ENCODE data around the gene LYPD4.
A peak's percentile ranks its signal among the peaks of the same experiment; 100 is the strongest.

Gene LYPD4, protein sequence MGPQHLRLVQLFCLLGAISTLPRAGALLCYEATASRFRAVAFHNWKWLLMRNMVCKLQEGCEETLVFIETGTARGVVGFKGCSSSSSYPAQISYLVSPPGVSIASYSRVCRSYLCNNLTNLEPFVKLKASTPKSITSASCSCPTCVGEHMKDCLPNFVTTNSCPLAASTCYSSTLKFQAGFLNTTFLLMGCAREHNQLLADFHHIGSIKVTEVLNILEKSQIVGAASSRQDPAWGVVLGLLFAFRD

DNA sequence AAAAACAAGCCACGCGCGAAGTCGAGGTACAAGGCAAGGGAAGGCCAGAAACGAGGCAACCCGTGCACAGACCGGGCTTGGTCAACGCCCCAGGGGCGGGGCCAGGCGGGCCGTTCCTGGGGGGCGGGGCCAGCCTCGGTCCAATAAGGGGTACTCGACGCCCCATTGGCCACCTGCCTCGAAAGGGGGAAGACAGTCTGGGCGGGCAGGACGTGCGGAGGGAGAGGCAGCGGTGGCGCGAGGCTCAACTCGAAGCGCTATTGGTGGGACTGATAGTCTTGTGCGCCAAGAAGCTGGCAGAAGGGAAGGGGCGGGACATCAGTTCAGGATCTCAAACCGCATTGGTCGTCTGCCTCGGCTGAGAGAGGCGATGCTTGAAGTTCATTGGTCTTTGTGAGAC, at the start of gene LYPD4:
Gene LYPD4 (minus strand): TSS at position 83 of the 400 bp plus-strand sequence. CDS start 5,398 bp downstream, outside the sequence.
- no peak within 1 kb of the TSS for H2AFZ ChIP-seq (ENCODE audit: low read depth, low read length, severe bottlenecking)
- H3K36me3 ChIP-seq (ENCODE audit: low read length): no peaks in the 10 kb centered on the region
- H3K9ac ChIP-seq (ENCODE audit: low read length): no peak within 1 kb of the TSS
- H3K27me3 ChIP-seq (ENCODE audit: low read length): no peaks in the 10 kb centered on the region
- no peaks in the 10 kb centered on the region for H3F3A ChIP-seq (ENCODE audit: insufficient read depth)
- H4K20me1 ChIP-seq (ENCODE audit: low read depth, low read length): no peaks in the 10 kb centered on the region
- H3K79me2 ChIP-seq (ENCODE audit: insufficient read depth, low read length): no peaks in the 10 kb centered on the region
- no peak within 1 kb of the TSS for H3K4me3 ChIP-seq (ENCODE audit: insufficient read depth, low read length, poor library complexity, severe bottlenecking)
- no peak within 1 kb of the TSS for H3K27ac ChIP-seq (ENCODE audit: low read depth, low read length)
- no peaks in the 10 kb centered on the region for H3K9me3 ChIP-seq (ENCODE audit: insufficient read depth, low read length)
- no peak within 1 kb of the TSS for H3K4me2 ChIP-seq (ENCODE audit: low read depth, low read length, poor library complexity, severe bottlenecking)
- H3K9me2 ChIP-seq (replicated peaks; ENCODE audit: insufficient read depth, low read length): no peaks in the 10 kb centered on the region
- TF ChIP-seq EZH2phosphoT487 (conservative IDR thresholded peaks at IDR 0.05; ENCODE audit: low read length): no peak
- TF ChIP-seq, protein P1, sequence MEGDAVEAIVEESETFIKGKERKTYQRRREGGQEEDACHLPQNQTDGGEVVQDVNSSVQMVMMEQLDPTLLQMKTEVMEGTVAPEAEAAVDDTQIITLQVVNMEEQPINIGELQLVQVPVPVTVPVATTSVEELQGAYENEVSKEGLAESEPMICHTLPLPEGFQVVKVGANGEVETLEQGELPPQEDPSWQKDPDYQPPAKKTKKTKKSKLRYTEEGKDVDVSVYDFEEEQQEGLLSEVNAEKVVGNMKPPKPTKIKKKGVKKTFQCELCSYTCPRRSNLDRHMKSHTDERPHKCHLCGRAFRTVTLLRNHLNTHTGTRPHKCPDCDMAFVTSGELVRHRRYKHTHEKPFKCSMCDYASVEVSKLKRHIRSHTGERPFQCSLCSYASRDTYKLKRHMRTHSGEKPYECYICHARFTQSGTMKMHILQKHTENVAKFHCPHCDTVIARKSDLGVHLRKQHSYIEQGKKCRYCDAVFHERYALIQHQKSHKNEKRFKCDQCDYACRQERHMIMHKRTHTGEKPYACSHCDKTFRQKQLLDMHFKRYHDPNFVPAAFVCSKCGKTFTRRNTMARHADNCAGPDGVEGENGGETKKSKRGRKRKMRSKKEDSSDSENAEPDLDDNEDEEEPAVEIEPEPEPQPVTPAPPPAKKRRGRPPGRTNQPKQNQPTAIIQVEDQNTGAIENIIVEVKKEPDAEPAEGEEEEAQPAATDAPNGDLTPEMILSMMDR (IDR thresholded peaks at IDR 0.05; ENCODE audit: insufficient read depth, low read length, poor library complexity, severe bottlenecking): no peak

DNA sequence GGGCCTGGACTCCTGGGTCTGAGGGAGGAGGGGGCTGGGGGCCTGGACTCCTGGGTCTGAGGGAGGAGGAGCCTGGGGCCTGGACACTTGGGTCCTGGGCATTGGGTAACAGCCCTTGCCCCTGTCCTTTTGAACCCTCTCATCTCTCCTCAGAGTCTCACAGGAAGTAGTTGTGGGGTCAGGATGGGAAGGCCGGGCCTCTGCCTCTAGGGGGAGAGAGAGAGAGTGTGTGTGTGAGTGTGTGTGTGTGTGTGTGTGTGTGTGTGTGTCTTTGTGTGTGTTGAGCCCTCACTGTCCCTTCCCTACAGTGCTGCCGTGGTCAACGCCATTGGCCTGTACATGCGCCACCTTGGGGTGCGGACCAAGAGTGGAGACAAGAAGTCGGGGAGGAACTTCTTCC, 49.4 kb upstream of the LYPD4 start:
- Histone ChIP-seq H3K9me2 (replicated peaks; ENCODE audit: insufficient read depth, low read length) (no peaks in the 10 kb centered on the region), H2AFZ (ENCODE audit: low read depth, low read length, severe bottlenecking) (no peak overlapping the region), H3K9me3 (ENCODE audit: insufficient read depth, low read length) (no peaks in the 10 kb centered on the region), H3K27me3 (ENCODE audit: low read length) (no peaks in the 10 kb centered on the region), H3K9ac (ENCODE audit: low read length) (no peak overlapping the region), H3K4me3 (ENCODE audit: insufficient read depth, low read length, poor library complexity, severe bottlenecking) (no peak overlapping the region), H3K27ac (ENCODE audit: low read depth, low read length) (peak overlapping the region; percentile 29), H3K36me3 (ENCODE audit: low read length) (no peaks in the 10 kb centered on the region), H4K20me1 (ENCODE audit: low read depth, low read length) (no peaks in the 10 kb centered on the region), H3K4me2 (ENCODE audit: low read depth, low read length, poor library complexity, severe bottlenecking) (no peak overlapping the region), H3K79me2 (ENCODE audit: insufficient read depth, low read length) (peaks cover 7% of the 10 kb centered on the region; the same call in 1 of the 2 replicates), H3F3A (ENCODE audit: insufficient read depth) (0 out of 2 replicates have a peak, but pooled peaks cover 2% of the 10 kb centered on the region)
- TF ChIP-seq, protein P1 (IDR thresholded peaks at IDR 0.05; ENCODE audit: insufficient read depth, low read length, poor library complexity, severe bottlenecking): no peak
- TF ChIP-seq EZH2phosphoT487 (conservative IDR thresholded peaks at IDR 0.05; ENCODE audit: low read length): no peak

DNA sequence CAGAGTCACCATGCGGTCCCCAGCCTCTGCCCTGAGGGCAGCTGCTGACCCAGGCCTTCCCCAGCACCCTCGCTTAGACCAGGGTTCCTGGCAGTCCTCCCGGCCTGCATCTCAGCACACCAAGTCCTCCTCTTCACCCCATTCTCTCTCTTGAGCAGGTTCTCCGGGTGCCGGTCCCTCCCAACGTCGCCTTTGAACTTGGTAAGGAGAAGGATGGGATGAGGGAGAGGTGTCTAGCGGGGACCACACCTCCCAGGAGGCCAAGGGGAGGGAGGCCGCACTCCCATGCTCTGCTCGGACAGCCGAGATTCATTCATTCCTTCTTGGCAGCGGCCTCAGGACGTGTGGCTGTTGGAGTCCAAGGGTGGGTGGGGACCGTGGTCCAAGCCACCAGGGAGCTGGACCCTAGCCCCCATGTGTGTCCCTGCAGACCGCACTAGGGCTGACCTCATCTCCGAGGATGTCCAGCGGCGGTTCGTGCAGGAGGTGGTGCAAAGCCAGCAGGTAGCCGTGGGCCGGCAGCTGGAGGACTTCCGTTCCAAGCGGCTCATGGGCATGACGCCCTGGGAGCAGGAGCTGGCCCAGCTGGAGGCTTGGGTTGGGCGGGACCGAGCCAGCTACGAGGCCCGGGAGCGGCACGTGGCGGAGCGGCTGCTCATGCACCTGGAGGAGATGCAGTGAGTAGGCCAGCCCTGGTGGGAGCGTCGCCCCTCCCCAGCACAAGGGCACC, 47.9 kb upstream of the LYPD4 start:
- no peaks in the 10 kb centered on the region for H4K20me1 ChIP-seq (ENCODE audit: low read depth, low read length)
- no peak overlapping the region for H3K4me2 ChIP-seq (ENCODE audit: low read depth, low read length, poor library complexity, severe bottlenecking)
- H3K9me2 ChIP-seq (replicated peaks; ENCODE audit: insufficient read depth, low read length): no peaks in the 10 kb centered on the region
- no peak overlapping the region for H3K27ac ChIP-seq (ENCODE audit: low read depth, low read length)
- TF ChIP-seq EZH2phosphoT487 (conservative IDR thresholded peaks at IDR 0.05; ENCODE audit: low read length): no peak
- TF ChIP-seq, protein P1 (IDR thresholded peaks at IDR 0.05; ENCODE audit: insufficient read depth, low read length, poor library complexity, severe bottlenecking): no peak
- H3F3A ChIP-seq (ENCODE audit: insufficient read depth): no peaks in the 10 kb centered on the region; the same call in 1 of the 2 replicates
- no peaks in the 10 kb centered on the region for H3K36me3 ChIP-seq (ENCODE audit: low read length)
- no peak overlapping the region for H3K4me3 ChIP-seq (ENCODE audit: insufficient read depth, low read length, poor library complexity, severe bottlenecking)
- H3K9ac ChIP-seq (ENCODE audit: low read length): no peak overlapping the region
- H2AFZ ChIP-seq (ENCODE audit: low read depth, low read length, severe bottlenecking): no peak overlapping the region
- H3K9me3 ChIP-seq (ENCODE audit: insufficient read depth, low read length): no peaks in the 10 kb centered on the region
- no peaks in the 10 kb centered on the region for H3K27me3 ChIP-seq (ENCODE audit: low read length)
- peaks cover 19% of the 10 kb centered on the region; the same call in 1 of the 2 replicates for H3K79me2 ChIP-seq (ENCODE audit: insufficient read depth, low read length)

Measured in SU-DHL-6 (cell line).